Stimulated activated CD4-positive, alpha-beta T cell treated with anti-CD3 and anti-CD28 coated beads, Interleukin-2, amount 100 ng/mL, for 48 hours (primary cell): ENCODE measurements around the gene CHCHD5.

Experiments used
- DNase-seq, 2 donors: peaks; one replicate each; pipeline ENCODE4 v3.0.0-alpha.2; 2020

The CHCHD5 gene

DNA sequence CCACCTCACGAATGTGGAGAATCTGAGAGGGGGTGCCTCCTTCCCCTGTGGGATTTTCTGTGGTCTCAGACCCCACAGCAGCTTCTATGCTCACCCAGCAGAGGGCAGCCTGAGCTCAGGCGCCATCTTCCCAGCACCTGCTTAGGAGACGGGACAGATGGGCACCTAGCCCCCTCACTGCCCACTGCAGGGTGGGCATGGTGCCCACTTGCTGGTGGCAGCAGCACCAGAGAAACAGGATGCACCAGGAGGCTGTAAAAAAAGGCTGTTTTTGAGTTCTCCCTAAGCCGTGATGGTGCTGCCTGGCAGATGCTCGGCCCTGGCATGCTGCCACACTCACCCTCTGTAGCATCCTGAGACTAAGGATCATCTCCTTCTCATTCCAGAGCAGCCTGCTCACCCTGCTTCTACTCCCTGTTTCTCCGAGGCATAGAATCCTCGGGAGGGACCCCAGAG lies 42.2 kb downstream of the CHCHD5 start:
- DNase-seq: peak; percentile 41 to 60

DNA sequence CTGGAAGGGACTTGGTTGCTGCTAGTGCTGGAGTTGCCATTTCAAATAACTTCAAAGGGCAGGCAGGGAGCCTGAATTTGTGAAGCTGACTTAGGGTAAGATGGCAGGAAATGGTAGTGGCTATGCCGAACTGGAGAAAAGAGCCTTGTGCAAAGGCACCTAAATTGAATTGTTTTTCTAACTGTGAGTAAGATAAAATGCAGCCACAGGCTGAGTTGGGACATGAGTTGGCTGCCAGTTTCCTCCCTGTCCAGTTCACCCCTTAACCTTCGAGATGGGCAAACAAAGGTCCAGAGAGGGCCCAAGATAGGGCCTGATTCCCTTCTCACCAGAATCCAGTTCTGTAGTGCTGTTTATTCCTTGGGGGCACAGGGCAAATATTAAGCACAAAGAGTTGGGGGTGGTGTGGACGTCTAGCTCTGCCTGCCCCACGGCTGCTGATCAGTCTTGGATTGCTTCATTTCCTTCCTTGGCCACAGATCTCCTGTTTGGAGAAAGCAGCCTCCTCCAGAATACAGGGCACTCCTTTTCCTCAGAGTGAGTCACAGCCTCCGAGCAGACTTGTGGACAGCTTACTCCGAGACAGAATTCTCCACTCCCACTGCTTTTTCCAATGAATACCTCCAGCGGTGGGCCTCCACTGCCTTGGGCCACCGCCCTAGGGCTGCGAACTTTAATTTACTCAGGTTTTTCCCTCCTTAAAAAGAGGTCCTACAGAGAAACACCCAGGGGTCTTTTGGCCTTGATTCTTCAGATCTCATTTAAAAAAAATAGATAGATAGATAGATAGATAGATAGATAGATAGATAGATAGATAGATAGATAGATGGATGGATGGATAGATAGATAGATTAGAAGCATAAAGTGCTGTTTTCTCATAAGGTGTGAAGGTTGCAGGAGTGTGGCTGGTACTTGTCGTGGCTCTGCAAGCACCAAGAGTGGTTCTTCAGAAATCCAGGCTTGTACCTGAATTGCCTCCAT lies 42.9 kb downstream of the CHCHD5 start:
- no peak for DNase-seq

DNA sequence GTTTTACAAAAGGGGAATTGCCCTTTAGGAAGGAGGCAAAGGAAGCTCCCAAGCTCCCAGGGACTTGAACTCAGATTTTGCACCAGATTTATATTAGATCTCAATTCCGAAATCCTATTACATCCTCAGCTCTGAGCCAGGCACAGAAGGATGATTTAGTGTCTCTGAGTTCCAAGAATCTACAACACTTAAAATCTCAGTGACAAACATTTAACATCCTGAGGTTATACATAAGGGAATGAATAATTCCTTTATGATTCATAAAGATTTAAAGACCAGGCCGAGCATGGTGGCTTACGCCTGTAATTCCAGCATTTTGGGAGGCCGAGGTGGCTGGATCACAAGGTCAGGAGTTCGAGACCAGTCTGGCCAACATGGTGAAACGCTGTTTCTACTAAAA lies 44.8 kb downstream of the CHCHD5 start:
- DNase-seq: no peak

DNA sequence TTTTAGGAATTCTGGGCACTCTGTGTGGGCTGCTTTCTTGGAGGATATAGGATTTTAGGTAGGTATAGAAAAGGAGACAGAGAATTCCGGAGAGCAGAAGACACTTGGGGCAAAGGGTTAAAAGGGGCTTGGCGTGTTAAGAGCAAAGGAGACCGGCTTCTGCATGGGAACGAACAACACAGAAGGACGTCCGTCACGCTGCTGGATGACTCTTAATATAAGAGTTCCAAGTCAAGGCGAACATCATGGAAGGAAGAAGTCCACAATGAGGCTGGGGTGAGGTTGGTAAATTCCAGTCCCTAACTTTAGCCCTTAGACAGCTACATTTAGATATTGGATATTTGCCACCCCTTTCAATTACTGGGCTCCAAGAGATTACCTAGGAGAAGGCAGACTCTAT lies 45.4 kb downstream of the CHCHD5 start:
- DNase-seq: no peak

DNA sequence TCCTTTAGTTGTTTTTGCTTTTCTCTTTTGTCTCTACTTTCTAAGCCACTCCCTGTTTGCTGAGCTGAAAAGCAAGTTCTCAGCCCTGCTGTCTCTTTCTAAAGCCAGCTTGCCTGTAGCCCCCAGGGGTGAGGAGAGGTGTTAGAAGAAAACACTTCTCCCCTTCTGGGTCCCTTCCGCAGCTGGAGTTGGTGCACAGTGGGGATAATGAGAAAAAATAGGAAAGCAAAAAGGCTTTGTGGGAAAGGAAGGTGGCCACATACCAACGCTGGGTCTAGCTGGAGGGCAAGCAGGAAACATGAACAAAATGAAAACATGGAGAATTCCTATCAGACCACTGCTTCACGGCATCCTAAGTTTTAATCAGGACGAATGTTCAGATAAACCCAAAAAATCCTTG lies 45.9 kb downstream of the CHCHD5 start:
- no peak for DNase-seq

DNA sequence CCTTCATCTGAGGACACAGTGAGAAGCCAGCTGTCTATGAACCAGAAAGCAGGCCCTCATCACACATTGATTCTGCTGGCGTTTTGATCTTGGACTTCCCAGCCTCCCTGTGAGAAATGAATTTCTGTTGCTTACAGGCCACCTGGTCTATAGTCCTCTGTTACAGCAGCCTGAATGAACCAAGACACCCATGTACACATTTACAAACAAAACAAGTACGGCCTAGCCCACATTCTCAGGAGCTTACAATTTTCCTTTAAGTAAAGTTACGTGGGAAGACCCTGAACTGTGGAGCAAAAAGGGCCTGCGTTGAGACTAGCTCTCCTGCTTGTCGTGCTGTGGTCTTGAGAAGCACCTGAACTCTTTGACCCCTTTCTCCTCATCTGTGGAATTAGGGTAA lies 49.3 kb downstream of the CHCHD5 start:
- no peak for DNase-seq

DNA sequence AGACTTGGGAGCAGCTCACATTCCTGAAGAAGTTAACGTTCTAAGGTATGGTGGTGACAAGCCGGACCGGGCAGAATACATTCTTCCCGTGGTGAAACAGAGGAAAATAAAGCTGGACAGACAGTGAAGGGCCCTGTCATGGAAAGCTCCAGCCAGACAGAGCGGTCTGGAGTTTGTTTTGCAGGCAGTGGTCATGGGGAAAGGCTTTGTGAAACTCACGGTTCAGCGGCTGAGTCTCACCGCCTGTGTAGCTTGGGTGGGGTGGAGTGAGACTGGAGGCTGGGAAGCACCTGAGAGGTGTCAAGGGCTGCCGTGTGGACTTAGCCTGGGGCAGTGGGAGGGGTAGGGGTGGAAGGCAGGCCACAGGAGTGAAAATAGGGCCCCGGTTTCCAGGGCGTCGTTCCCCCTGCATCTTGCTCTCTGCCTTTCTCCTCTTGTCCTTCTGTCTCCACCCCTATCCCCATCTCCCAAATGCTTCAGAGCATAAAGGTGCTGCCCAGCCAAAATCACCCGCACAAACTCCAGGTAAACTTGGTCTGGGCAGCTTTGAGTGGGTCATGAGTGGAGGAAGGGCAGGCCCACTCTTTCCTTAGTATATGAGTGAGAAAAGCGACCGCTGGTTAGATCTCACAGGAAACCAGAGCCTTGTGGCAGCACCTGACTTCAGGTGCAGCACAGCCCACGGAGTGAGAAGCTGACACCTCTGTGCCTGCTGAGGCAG lies 49.9 kb downstream of the CHCHD5 start:
- no peak for DNase-seq

DNA sequence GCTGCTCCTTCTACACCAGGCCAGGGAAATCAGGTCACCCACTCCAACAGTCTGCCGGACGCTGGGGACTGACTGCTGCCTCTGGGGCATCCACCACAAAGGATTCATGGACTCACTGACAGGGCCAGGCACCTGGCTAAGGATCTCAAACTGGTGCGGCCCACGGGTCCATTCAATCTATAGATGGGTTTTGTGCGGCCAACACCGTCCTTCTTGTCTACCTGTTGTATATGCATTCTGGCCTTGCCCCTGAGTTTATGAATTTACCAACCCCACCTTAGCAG lies 50.4 kb downstream of the CHCHD5 start:
- DNase-seq: no peak

DNA sequence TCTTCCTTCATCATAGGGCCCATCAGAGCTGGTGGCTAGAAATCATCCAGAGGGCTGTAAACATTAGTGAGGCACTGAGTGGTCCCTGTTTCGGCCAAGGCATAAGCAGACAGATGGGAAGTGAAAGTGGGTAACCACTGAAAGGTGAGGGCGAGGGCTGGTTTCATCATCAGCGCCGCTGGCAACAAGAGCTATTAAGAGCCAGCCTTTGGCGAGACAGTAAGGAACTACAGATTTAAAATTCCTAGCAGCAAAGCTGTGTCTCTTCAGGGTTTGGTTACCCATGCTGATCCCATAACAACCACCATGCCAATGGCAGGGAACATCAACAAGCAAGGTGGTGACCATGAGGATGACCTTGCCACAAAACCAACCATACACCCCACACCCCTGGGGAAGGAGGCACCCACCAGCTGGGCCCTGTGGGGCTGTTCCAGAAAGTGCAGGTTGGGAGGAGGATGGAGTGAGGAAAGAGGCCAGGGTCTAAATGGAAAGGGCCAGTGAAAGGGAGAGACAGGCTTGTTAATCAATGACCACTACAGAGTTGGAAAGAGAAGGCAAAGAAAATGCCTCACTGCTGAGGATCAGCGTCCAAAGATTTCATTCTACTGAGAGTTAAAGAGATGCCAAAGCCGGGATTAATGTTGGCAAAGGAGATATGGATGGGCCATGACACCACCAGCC lies 52.3 kb downstream of the CHCHD5 start:
- peak in 1 of 2 donors; percentile 39 for DNase-seq

DNA sequence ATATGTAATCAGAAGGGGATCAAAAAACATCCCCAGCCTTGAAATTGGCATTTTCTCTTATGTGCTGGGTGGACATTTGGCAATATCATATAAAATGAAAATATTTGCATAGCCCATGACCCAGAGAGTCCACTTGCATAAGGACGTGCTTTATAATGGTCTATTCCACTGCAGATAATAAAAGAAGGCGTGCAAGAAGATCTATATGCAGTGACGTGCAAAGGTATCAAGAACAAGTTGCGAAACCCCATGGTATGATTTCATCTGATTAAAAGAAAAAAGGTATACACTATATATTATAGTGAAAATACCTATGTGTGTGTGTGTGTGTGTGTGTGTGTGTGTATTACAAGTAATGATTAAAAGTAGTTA lies 52.9 kb downstream of the CHCHD5 start:
- DNase-seq: no peak
